ENCODE data around the gene FRMD4A. TPM values are rescaled to one million over a fixed set of nuclear protein-coding genes. Genes with fewer than 3 reads are reported as not detected.
A peak's percentile ranks its signal among the peaks of the same experiment; 100 is the strongest.

FRMD4A gene
- total RNA-seq, 4 donors from 2014 or later, result 4.0 to 12.7 (median 5.6) TPM

DNA sequence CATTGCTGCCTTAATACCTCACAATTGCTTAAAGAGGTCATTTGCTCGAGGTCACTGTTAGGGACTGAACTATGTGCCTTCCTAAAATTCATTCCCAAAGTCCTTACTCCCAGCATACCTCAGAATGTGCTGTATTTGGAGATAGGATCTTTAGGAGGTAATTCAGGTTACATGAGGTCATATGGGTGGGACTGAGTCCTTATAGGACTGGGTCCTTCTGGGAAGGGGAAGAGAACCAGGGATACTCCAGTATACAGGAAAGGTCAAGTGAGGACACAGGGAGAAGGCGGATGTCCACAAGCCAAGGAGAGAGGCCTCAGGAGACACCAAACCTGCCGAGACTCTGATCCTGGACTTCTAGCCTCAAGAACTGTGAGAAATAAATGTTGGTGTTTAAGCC, 490.7 kb downstream of the FRMD4A start:
- Histone ChIP-seq H3K27ac (peak overlapping the region in 1 of 4 donors; percentile 0), H3K4me1 (peaks cover 0 to 29% (median 3%) of the 10 kb centered on the region in 4 donors), H3K9me3 (no peaks in the 10 kb centered on the region), H3K27me3 (no peaks in the 10 kb centered on the region), H3K4me3 (no peak overlapping the region), H3K36me3 (no peaks in the 10 kb centered on the region)
- 88% methylated on average over 3 of the region's 3 CpGs; no CpG with 5 or more reads in 1 of the 2 donors for WGBS, 2 donors (ENCODE audit: low coverage in 1 of 2)
- in situ Hi-C loops (cut with MboI; ENCODE audit: low pct_ligation_motif_present in 1 of 4, low pct_unique_long_range_greater_than_20kb in 1 of 4, low sequenced_read_pairs in 3 of 4) (no loop called here), intact Hi-C loops (cut with DNase I; ENCODE audit: low total_unique reads) (no loop called here)
- TF ChIP-seq POLR2AphosphoS5 (IDR thresholded peaks at IDR 0.05) (no peak), EP300 (IDR thresholded peaks at IDR 0.05; ENCODE audit: low read depth) (no peak), POLR2A (IDR thresholded peaks at IDR 0.05) (no peak)
- TF ChIP-seq, protein P1, sequence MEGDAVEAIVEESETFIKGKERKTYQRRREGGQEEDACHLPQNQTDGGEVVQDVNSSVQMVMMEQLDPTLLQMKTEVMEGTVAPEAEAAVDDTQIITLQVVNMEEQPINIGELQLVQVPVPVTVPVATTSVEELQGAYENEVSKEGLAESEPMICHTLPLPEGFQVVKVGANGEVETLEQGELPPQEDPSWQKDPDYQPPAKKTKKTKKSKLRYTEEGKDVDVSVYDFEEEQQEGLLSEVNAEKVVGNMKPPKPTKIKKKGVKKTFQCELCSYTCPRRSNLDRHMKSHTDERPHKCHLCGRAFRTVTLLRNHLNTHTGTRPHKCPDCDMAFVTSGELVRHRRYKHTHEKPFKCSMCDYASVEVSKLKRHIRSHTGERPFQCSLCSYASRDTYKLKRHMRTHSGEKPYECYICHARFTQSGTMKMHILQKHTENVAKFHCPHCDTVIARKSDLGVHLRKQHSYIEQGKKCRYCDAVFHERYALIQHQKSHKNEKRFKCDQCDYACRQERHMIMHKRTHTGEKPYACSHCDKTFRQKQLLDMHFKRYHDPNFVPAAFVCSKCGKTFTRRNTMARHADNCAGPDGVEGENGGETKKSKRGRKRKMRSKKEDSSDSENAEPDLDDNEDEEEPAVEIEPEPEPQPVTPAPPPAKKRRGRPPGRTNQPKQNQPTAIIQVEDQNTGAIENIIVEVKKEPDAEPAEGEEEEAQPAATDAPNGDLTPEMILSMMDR (IDR thresholded peaks at IDR 0.05), result no peak
- no peak for DNase-seq

DNA sequence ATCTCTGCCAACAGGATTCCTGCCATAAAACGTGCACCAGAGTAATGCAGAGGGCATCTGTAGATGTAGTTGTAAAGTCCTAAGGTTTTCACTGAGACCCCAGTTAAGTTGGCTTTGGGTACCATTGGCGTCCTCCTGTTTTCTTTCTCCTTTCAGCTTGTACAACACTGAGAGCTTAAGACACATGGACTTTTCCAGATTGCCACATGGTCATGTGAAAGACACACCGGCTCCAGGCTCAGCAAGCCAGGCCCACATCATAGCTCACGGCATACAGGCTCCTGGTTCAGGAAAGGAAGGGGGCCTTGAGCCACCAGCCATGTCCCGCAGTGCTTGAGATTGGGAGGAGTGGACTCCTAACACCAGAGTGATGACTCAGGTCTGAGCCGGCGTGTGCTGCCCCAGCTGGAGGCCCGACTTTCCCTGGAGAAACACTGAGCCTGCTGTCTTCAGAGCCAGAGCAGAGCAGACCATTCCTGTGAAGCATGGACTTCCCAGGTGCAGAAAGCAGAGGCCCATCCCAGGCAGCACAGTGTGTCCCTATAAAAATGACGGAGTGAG, 491.2 kb downstream of the FRMD4A start:
- intact Hi-C loops (cut with DNase I; ENCODE audit: low total_unique reads) (no loop called here), in situ Hi-C loops (cut with MboI; ENCODE audit: low pct_ligation_motif_present in 1 of 4, low pct_unique_long_range_greater_than_20kb in 1 of 4, low sequenced_read_pairs in 3 of 4) (no loop called here)
- Histone ChIP-seq H3K27ac (peak overlapping the region in 1 of 4 donors; percentile 0), H3K9me3 (no peaks in the 10 kb centered on the region), H3K36me3 (no peaks in the 10 kb centered on the region), H3K4me1 (peaks cover 0 to 34% (median 6%) of the 10 kb centered on the region in 4 donors), H3K27me3 (no peaks in the 10 kb centered on the region), H3K4me3 (no peak overlapping the region)
- WGBS, 2 donors (ENCODE audit: low coverage in 1 of 2), result 79% methylated on average over 9 of the region's 9 CpGs; no CpG with 5 or more reads in 1 of the 2 donors
- no peak for DNase-seq
- no peak for TF ChIP-seq EP300 (IDR thresholded peaks at IDR 0.05; ENCODE audit: low read depth)
- TF ChIP-seq POLR2A (IDR thresholded peaks at IDR 0.05), result no peak
- TF ChIP-seq, protein P1 (IDR thresholded peaks at IDR 0.05), result no peak
- TF ChIP-seq POLR2AphosphoS5 (IDR thresholded peaks at IDR 0.05), result no peak

- intact Hi-C loops (cut with DNase I; ENCODE audit: low total_unique reads), result no loop called here
- no peak overlapping the region for H3K27ac ChIP-seq
Observed at GRCh38 chr10:13839030-13839429, 491.7 kb downstream of the FRMD4A start.

DNA sequence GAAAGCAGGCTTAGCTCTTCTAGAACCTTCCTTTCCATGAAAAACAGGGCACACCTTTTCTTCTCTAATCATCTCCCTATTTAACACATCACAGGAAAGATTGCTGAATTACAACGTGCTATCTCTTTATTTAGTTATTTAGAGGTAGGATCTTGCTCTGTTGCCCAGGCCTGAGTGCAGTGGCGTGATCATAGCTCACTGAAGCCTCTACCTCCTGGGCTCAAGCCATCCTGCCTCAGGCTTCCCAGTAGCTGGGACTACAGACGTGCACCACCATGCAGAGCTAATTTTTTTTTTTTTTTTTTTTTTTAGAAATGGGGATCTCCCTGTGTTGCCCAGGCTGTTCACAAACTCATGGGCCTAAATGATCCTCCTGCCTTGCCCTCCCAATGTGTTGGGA, 492.8 kb downstream of the FRMD4A start:
- no peaks in the 10 kb centered on the region for H3K36me3 ChIP-seq
- no peaks in the 10 kb centered on the region for H3K27me3 ChIP-seq
- H3K4me3 ChIP-seq, result no peak overlapping the region
- no peak for DNase-seq
- WGBS, 2 donors (ENCODE audit: low coverage in 1 of 2), result 87 to 90% methylated on average over 3 of the region's 3 CpGs
- TF ChIP-seq POLR2AphosphoS5 (IDR thresholded peaks at IDR 0.05) (no peak), POLR2A (IDR thresholded peaks at IDR 0.05) (no peak)
- TF ChIP-seq, protein P1 (IDR thresholded peaks at IDR 0.05), result no peak
- intact Hi-C loops (cut with DNase I; ENCODE audit: low total_unique reads) (no loop called here), in situ Hi-C loops (cut with MboI; ENCODE audit: low pct_ligation_motif_present in 1 of 4, low pct_unique_long_range_greater_than_20kb in 1 of 4, low sequenced_read_pairs in 3 of 4) (no loop called here)
- peaks cover 0 to 37% (median 8%) of the 10 kb centered on the region in 4 donors for H3K4me1 ChIP-seq
- H3K9me3 ChIP-seq, result no peaks in the 10 kb centered on the region
- H3K27ac ChIP-seq, result peak overlapping the region in 1 of 4 donors; percentile 17

More at GRCh38 chr10:13839030-13839429, 491.7 kb downstream of the FRMD4A start:
- Histone ChIP-seq H3K4me3 (no peak overlapping the region), H3K4me1 (peaks cover 0 to 37% (median 8%) of the 10 kb centered on the region in 4 donors), H3K9me3 (no peaks in the 10 kb centered on the region), H3K27me3 (no peaks in the 10 kb centered on the region), H3K36me3 (no peaks in the 10 kb centered on the region)
- TF ChIP-seq EP300 (IDR thresholded peaks at IDR 0.05; ENCODE audit: low read depth), result no peak
- no peak for TF ChIP-seq POLR2AphosphoS5 (IDR thresholded peaks at IDR 0.05)
- no peak for TF ChIP-seq POLR2A (IDR thresholded peaks at IDR 0.05)
- TF ChIP-seq, protein P1 (IDR thresholded peaks at IDR 0.05), result no peak
- DNase-seq, result no peak
- in situ Hi-C loops (cut with MboI; ENCODE audit: low pct_ligation_motif_present in 1 of 4, low pct_unique_long_range_greater_than_20kb in 1 of 4, low sequenced_read_pairs in 3 of 4), result no loop called here
